ENCODE measurements around the gene KLHL7.
A peak's percentile ranks its signal among the peaks of the same experiment; 100 is the strongest.
"Not testable (repeated sequence)": the region's sequence is repeated elsewhere in the genome, so short reads cannot be mapped to it uniquely, and the experiment has no call there.

Gene KLHL7

DNA sequence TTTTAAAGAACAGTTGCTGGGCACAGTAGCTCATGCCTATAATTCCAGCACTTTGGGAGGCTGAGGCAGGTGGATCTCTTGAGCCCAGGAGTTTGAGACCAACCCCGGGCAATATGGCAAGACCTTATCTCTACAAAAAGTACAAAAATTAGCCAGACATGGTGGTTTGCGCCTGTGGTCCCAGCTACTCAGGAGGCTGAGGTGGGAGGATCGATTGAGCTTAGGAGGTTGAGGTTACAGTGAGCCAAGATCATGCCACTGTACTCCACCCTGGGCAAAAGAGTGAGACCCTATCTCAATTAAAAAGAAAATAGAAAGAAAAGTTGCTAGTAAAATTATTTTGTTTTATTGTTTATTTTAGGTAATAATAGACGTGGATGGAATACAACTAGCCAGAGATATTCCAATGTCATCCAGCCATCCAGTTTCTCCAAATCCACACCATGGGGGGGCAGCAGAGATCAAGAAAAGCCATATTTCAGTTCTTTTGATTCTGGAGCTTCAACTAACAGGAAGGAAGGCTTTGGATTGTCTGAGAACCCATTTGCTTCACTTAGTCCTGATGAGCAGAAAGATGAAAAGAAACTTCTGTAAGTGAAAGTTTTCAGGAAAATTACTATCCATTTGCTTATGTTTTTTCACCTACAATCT is 79.2 kb downstream of the KLHL7 start:
- Mint-ChIP-seq H3K36me3 (peaks cover 7% of the 10 kb centered on the region), H3K27ac (no peak overlapping the region)

DNA sequence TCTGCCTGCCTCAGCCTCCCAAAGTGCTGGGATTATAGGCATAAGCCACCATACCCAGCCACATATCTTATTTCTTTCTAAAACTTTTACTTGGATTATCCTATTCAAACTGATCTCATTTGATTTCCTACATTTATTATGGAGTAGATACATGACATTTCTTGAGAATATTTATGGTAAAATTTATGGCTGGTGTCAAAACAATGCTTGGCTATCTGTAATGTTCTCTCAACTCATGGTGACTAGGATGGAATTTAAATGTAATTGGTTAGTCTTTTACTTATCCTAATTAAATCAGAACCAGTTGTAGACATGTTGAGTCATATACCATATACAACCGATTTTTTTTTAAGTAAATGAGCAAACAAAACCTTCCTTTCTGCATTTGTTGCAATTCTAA is 80.4 kb downstream of the KLHL7 start:
- H3K27ac Mint-ChIP-seq: no peak overlapping the region
- H3K4me3 Mint-ChIP-seq: no peak overlapping the region
- no peaks in the 10 kb centered on the region for H3K9me3 Mint-ChIP-seq
- H3K4me1 Mint-ChIP-seq: peaks cover 33% of the 10 kb centered on the region
- no peaks in the 10 kb centered on the region for H3K27me3 Mint-ChIP-seq
- peaks cover 10% of the 10 kb centered on the region for H3K36me3 Mint-ChIP-seq

More for the DNA sequence above, 79.2 kb downstream of the KLHL7 start:
- Mint-ChIP-seq H3K9me3 (no peaks in the 10 kb centered on the region), H3K4me1 (peaks cover 37% of the 10 kb centered on the region), H3K4me3 (no peak overlapping the region), H3K27me3 (no peaks in the 10 kb centered on the region)

DNA sequence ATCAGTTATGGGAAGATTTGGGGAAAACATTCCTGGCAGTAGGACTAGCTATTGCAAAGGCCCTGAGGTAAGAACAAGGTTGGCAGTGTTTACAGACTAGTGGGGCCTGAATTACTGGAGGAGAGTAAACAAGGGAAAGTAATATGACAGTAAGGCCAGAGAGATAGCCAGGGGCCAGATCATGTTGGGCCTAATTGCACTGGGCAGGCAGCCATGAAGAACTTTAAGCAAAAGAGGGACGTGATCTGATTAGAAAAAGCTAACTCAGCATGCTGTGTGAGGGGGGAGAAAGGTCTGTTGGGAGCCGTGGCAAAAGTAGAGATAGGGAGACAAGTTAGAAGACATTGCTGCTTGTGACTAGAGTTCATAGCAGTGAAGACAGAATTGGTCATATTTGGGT is 85.4 kb downstream of the KLHL7 start:
- Mint-ChIP-seq H3K27ac (no peak overlapping the region), H3K4me3 (no peak overlapping the region)

DNA sequence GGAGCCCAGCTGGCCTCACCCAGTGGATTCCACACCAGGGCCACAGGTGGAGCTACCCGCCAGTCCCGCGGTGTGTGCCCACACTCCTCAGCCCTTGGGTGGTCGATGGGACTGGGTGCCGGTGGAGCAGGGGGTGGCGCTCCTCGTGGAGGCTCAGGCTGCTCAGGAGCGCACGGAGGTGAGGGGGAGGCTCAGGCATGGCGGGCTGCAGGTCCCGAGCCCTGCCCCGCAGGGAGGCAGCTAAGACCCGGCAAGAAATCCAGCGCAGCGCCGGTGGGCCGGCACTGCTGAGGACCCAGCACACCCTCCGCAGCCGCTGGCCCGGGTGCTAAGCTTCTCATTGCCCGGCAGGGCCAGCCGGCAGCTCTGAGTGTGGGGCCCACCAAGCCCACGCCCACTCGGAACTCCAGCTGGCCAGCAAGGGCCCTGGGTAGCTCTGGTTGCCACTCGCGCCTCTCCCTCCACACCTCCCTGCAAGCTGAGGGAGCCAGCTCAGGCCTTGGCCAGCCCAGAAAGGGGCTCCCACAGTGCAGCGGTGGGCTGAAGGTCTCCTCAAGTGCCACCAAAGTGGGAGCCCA is 88.2 kb downstream of the KLHL7 start:
- H3K4me3 Mint-ChIP-seq, H3K27me3 Mint-ChIP-seq, H3K9me3 Mint-ChIP-seq, H3K27ac Mint-ChIP-seq, H3K4me1 Mint-ChIP-seq: not testable (repeated sequence)
- peaks cover 16% of the 10 kb centered on the region for H3K36me3 Mint-ChIP-seq

More for the DNA sequence above, 85.4 kb downstream of the KLHL7 start:
- H3K4me1 Mint-ChIP-seq: peaks cover 10% of the 10 kb centered on the region
- H3K9me3 Mint-ChIP-seq: no peaks in the 10 kb centered on the region
- H3K27me3 Mint-ChIP-seq: no peaks in the 10 kb centered on the region
- H3K36me3 Mint-ChIP-seq: peaks cover 16% of the 10 kb centered on the region

DNA sequence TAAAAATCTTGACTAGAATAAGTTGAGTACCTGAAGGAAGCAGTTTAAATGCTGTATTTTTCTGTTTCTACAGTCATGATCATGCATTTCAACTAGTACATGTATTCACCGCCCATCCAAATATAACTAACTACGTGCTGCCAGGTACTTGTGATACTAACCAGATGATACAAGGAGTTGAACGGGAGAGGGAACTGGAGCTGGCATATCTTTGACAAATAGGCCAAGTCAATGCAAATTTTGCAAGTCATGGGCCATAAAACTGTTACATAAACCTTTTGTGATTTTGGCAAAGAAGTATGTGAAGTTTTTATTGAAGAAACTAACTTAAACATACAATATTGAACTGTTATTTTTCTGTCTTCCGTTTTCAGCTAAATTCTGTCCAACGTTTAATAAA is 90.7 kb downstream of the KLHL7 start:
- no peak overlapping the region for H3K4me3 Mint-ChIP-seq
- H3K9me3 Mint-ChIP-seq: no peaks in the 10 kb centered on the region
- peak overlapping the region; percentile 60 for H3K27ac Mint-ChIP-seq
- no peaks in the 10 kb centered on the region for H3K4me1 Mint-ChIP-seq
- H3K36me3 Mint-ChIP-seq: peaks cover 23% of the 10 kb centered on the region
- no peaks in the 10 kb centered on the region for H3K27me3 Mint-ChIP-seq

DNA sequence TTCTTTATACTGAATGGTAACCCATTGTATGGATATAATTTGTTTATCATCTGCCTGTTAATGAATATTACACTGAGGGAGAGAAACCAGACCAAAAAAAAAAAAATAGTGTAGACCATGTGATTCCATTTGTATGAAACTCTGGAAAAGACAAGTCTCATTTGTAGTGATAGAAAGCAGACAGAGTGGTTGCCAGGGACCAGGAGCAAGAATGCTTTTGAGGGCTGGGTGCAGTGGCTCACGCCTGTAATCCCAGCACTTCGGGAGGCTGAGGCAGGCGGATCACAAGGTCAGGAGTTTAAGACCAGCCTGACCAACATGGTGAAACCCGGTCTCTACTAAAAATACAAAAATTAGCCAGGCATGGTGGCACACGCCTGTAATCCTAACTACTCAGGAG is 92.2 kb downstream of the KLHL7 start:
- H3K36me3 Mint-ChIP-seq: peaks cover 22% of the 10 kb centered on the region

DNA sequence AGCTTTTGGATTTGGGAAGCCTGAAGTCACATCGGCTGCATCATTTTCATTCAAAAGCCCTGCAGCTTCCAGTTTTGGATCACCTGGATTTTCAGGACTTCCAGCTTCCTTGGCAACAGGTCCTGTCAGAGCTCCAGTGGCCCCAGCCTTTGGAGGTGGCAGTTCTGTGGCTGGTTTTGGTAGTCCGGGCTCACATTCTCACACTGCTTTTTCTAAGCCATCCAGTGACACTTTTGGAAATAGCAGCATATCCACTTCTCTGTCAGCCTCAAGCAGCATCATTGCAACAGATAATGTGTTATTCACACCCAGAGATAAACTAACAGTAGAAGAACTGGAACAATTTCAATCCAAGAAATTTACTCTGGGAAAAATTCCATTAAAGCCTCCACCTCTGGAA is 94.7 kb downstream of the KLHL7 start:
- Mint-ChIP-seq H3K27me3 (peaks cover 3% of the 10 kb centered on the region), H3K4me1 (peaks cover 1% of the 10 kb centered on the region), H3K36me3 (peaks cover 28% of the 10 kb centered on the region), H3K27ac (no peak overlapping the region), H3K9me3 (no peaks in the 10 kb centered on the region), H3K4me3 (no peak overlapping the region)

More for the DNA sequence above, 92.2 kb downstream of the KLHL7 start:
- not testable (repeated sequence) for H3K4me1 Mint-ChIP-seq, H3K9me3 Mint-ChIP-seq, H3K4me3 Mint-ChIP-seq, H3K27ac Mint-ChIP-seq, H3K27me3 Mint-ChIP-seq

DNA sequence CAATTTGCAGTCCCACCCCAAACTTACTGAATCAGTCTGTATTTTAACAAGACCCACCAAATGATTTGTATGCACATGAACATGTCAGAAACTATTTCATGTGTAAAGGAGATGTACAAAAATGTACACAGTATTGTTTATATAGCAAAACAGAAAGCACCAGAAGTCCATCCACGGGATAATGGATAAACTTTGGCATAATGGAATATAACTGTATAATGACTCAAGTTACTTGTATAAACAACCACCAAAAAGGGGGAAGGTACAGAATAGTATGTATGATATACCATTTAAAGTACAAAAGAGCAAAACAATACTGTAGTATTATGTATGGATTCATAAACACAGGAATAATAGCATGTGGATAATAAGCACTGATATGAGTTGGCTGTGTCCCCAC is 98.7 kb downstream of the KLHL7 start:
- H3K4me3 Mint-ChIP-seq: no peak overlapping the region
- H3K4me1 Mint-ChIP-seq: peaks cover 5% of the 10 kb centered on the region
- peaks cover 23% of the 10 kb centered on the region for H3K36me3 Mint-ChIP-seq
- H3K27ac Mint-ChIP-seq: no peak overlapping the region
- no peaks in the 10 kb centered on the region for H3K9me3 Mint-ChIP-seq
- H3K27me3 Mint-ChIP-seq: peaks cover 14% of the 10 kb centered on the region

DNA sequence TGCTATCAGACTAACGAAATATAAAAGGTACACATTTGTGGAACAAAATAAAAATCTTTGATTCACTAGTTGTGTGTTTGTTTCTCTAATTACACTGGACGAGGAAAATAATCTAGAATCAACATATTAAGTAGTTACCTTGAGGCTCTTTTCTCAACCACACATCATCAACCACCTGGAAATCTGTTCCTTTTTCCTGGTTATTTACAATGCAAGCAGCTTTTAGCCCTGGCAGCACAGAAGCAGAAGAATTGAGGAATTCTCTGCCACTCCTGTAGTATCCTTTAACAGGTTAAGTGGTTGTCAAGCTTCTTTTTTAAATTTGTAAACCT is 100.0 kb downstream of the KLHL7 start:
- Mint-ChIP-seq H3K27ac (no peak overlapping the region), H3K4me1 (peaks cover 5% of the 10 kb centered on the region), H3K9me3 (no peaks in the 10 kb centered on the region), H3K4me3 (peak overlapping the region; percentile 64), H3K27me3 (peaks cover 17% of the 10 kb centered on the region), H3K36me3 (peaks cover 16% of the 10 kb centered on the region)

DNA sequence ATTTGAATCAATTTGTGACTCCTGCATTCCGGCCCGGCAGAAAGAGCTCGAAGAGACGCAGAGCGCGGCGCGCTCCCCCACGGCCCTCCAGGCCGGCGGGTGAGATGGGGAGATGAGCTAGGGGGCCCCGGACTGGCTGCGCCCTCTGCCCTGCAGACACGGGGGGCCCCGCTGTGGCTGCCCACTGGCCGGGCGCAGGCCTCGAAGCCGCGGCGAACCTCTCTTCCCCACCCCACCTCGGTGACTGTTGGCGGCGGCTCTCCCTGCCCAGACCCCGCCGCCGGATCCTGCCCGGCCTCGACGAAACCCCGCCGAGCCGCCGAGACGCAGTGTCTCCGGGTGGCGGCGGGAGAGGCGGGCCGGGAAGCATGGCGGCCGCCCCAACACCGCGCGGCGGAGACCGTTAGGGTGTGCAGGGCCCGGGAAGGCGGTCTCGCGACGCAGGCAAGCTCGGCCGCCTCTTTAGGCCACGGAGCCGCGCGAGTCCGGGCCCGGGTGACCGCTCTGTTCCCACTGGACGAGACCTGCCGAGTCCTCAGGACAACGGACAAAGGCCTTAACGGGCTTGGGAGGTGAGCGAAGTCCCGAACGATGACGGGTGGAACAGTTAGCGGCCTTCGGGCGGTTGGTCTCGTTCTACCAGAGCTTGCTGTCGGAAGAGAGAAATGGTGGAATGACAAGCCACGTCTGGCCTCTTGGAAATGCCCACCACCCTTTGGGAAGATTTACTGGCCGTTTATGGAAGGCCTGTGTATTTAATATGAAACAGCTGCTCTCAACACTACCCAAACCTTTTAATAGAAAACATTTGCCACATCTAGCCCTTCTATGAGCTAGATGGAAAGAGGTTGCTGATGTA is 100.6 kb downstream of the KLHL7 start:
- no peak overlapping the region for H3K27ac Mint-ChIP-seq
- H3K9me3 Mint-ChIP-seq: no peaks in the 10 kb centered on the region
- peak overlapping the region; percentile 64 for H3K4me3 Mint-ChIP-seq
- H3K36me3 Mint-ChIP-seq: peaks cover 16% of the 10 kb centered on the region
- H3K27me3 Mint-ChIP-seq: peaks cover 17% of the 10 kb centered on the region
- H3K4me1 Mint-ChIP-seq: peaks cover 5% of the 10 kb centered on the region

DNA sequence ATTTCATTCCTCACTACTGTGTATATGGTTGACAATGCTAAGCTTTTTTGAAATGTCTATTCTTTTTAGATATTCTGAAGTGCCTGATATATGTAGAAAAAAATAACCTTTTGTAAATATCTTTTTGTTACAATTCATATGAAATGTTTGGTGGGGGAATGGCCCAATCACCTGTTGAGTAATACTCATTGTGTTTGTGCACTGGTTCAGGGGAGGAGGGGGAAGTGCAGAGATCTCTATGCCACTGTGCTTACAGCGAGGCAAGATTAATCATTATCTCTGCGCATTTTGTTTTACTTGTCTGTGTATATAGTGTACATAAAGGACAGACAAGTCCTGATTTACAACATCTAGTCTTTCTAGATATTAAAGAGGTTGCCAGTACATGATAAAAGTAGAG is 101.4 kb downstream of the KLHL7 start:
- Mint-ChIP-seq H3K27me3 (peaks cover 17% of the 10 kb centered on the region), H3K36me3 (peaks cover 10% of the 10 kb centered on the region), H3K4me3 (no peak overlapping the region), H3K4me1 (peaks cover 5% of the 10 kb centered on the region), H3K9me3 (no peaks in the 10 kb centered on the region), H3K27ac (no peak overlapping the region)

DNA sequence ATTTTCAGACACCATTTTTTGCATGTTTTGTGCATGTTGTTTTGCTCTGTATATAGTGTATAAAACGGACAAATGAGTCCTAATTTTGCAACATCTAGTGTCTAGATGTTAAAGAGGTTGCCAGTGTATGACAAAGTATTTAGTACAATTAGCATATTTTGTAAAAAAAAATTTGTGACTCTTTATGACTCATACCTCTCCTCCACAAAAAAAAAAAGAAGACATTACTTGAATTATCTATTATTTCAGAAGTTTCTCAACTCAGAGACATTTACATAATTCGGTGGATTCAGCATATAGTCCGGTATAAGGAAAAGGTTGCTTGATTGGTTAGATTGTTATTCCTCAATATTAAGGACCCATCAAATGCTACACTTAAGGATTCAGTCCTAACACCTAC is 102.3 kb downstream of the KLHL7 start:
- H3K36me3 Mint-ChIP-seq: peaks cover 10% of the 10 kb centered on the region
- H3K27ac Mint-ChIP-seq: no peak overlapping the region
- H3K4me1 Mint-ChIP-seq: peaks cover 5% of the 10 kb centered on the region
- H3K9me3 Mint-ChIP-seq: no peaks in the 10 kb centered on the region
- H3K4me3 Mint-ChIP-seq: no peak overlapping the region
- peaks cover 17% of the 10 kb centered on the region for H3K27me3 Mint-ChIP-seq

DNA sequence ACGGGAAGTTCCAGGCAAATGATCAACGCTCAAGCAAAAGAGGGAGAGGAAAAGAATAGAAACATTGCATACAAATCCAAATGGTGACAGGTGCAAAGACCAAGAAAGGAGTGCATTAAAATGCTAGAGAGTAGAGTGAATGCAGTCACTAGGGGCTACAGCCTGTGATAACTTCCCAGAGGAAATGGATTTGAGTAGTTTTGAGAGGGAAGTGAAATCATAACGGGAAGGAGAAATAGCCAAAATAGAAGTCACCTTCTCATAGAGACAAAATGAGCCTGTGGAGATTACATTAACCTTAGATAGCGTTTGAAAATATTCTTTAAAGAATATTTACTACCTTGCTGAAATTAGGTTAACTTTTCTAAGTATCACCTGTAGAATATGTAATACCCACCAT is 102.7 kb downstream of the KLHL7 start:
- H3K27me3 Mint-ChIP-seq: peaks cover 17% of the 10 kb centered on the region
- peaks cover 10% of the 10 kb centered on the region for H3K36me3 Mint-ChIP-seq
- H3K4me3 Mint-ChIP-seq: no peak overlapping the region
- no peaks in the 10 kb centered on the region for H3K9me3 Mint-ChIP-seq
- H3K27ac Mint-ChIP-seq: no peak overlapping the region
- peaks cover 5% of the 10 kb centered on the region for H3K4me1 Mint-ChIP-seq

DNA sequence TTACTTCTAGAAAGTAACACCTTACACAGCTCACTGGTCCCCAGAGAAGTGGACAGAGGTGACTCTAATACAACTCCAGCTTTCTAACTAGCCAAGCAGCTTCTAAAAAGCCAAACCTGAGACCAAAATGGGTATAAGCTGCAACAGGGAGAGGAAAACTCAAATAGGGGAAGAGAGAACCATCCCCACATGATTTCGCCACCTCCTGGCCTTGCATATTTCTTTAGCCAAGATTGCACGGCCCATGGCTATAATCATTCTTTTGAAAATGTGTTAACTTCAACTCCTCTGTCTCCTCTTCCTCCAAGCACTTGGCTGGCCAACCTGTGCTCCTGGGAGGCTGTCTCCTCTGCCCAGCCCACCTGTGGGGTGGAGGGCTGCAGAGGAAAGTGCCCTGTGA is 104.9 kb downstream of the KLHL7 start:
- H3K27me3 Mint-ChIP-seq: peaks cover 12% of the 10 kb centered on the region
- H3K4me1 Mint-ChIP-seq: peaks cover 2% of the 10 kb centered on the region
- no peaks in the 10 kb centered on the region for H3K9me3 Mint-ChIP-seq
- H3K27ac Mint-ChIP-seq: no peak overlapping the region
- H3K4me3 Mint-ChIP-seq: no peak overlapping the region
- H3K36me3 Mint-ChIP-seq: peaks cover 2% of the 10 kb centered on the region

DNA sequence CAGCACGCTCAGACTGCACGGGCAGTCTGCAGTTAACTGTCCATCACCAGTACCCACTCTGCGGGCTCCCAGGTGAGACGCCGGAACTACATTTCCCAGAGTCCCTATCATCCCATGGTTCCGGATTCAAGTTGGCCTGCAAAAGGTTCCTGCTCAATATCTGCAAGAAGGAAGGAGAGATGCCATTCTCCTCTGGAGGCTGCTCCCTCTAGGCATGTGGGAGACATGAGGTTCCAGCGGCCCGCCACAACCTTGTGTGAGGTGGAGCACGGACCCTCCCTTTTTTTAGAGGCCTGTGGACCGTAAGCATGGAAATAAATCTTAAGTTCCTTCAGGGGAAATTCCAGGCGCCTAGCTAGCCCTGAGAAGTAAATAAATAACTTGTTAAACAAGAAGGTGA is 106.0 kb downstream of the KLHL7 start:
- H3K27ac Mint-ChIP-seq: no peak overlapping the region
- no peak overlapping the region for H3K4me3 Mint-ChIP-seq
- no peaks in the 10 kb centered on the region for H3K36me3 Mint-ChIP-seq
- H3K27me3 Mint-ChIP-seq: peaks cover 9% of the 10 kb centered on the region
- H3K9me3 Mint-ChIP-seq: no peaks in the 10 kb centered on the region
- H3K4me1 Mint-ChIP-seq: no peaks in the 10 kb centered on the region

DNA sequence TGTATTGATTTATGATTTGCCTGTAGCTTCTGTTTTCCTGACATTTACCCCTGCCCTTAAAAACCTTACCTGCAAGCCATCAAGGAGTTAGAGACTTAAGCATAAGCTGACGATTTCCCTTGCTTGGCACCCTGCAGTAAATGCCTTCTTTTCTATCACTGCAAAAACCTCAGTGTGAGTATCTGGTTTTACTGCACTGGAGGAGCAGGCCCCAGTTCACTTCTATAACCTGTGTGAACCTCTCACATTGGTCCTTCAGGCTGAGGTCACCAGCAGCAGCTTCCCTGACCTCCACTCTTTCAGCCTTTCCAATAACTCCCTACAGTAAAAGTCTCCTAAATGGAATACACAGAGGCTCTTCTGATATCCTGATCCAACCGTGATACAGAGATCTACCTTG is 106.8 kb downstream of the KLHL7 start:
- no peaks in the 10 kb centered on the region for H3K9me3 Mint-ChIP-seq
- no peaks in the 10 kb centered on the region for H3K4me1 Mint-ChIP-seq
- no peaks in the 10 kb centered on the region for H3K36me3 Mint-ChIP-seq
- H3K27me3 Mint-ChIP-seq: peaks cover 6% of the 10 kb centered on the region
- no peak overlapping the region for H3K4me3 Mint-ChIP-seq
- H3K27ac Mint-ChIP-seq: no peak overlapping the region
